HepG2 (cell line): Measurements from ENCODE around the gene ATP9A. TPM values are rescaled to one million over a fixed set of nuclear protein-coding genes. Genes with fewer than 3 reads are reported as not detected.
A peak's percentile ranks its signal among the peaks of the same experiment; 100 is the strongest.

ENCODE experiments used
- AHDC1 ChIP-seq: sonication (generic); formaldehyde crosslinking; IDR thresholded peaks from 2 replicates; pipeline ENCODE4 v1.5.1; 2020; ENCODE audit warnings: mild to moderate bottlenecking, missing genetic modification reagents, borderline replicate concordance
- FOXK2 ChIP-seq: fragments of 450-650 bp; IDR thresholded peaks from 2 replicates; pipeline ENCODE4 v1.6.1; 2016
- FOXP1 ChIP-seq, 2 experiments: fragments of 450-650 bp in 1 of 2; IDR thresholded peaks; 2 replicates each; pipeline ENCODE4 v1.6.1; 2017 to 2018; ENCODE audit warnings: antibody characterized with exemption in 1 of 2
- IKZF5 ChIP-seq: IDR thresholded peaks from 2 replicates; pipeline ENCODE4 v1.6.1; 2018; ENCODE audit warnings: missing genetic modification reagents, mild to moderate bottlenecking, missing compliant biosample characterization
- LBX2 ChIP-seq: sonication (generic); formaldehyde crosslinking; IDR thresholded peaks from 2 replicates; pipeline ENCODE4 v1.5.0; 2020; ENCODE audit warnings: missing genetic modification reagents, mild to moderate bottlenecking, borderline replicate concordance
- PITX1 ChIP-seq: sonication (generic); formaldehyde crosslinking; IDR thresholded peaks from 2 replicates; pipeline ENCODE4 v1.5.1; 2020; ENCODE audit warnings: mild to moderate bottlenecking, missing genetic modification reagents
- PRPF4 ChIP-seq: fragments of 200-400 bp; formaldehyde crosslinking; IDR thresholded peaks from 2 replicates; pipeline ENCODE4 v1.6.1; 2016; ENCODE audit warnings: low read length, low read depth; ENCODE audit not compliant: poor library complexity, severe bottlenecking
- THAP7 ChIP-seq: sonication (generic); formaldehyde crosslinking; IDR thresholded peaks from 2 replicates; pipeline ENCODE4 v1.8.1; 2023; ENCODE audit warnings: mild to moderate bottlenecking, missing genetic modification reagents
- ZGPAT ChIP-seq: IDR thresholded peaks from 2 replicates; pipeline ENCODE4 v1.6.1; 2016; ENCODE audit warnings: mild to moderate bottlenecking
- polyA plus RNA-seq, 8 experiments: library from polyadenylated mRNA; depleted of rRNA in 3 of 8; stranded (reverse) in 7 of 8; unstranded in 1 of 8; fragments of >200 nt; fragmentation: Illumina TruSeq in 4 of 8; extraction: Trizol in 4 of 8; gene quantifications; 2 replicates each; pipeline versions ENCODE4 v1.2.1 to v1.2.3, GENCODE V29; 2011 to 2016; ENCODE audit warnings: low read depth in 4 of 8, missing spikeins in 1 of 8, mixed read lengths in 1 of 8; ENCODE audit not compliant: insufficient read depth in 1 of 8
- total RNA-seq, 5 experiments: library from RNA; depleted of rRNA; stranded (reverse); fragments of >200 nt; fragmentation: Illumina TruSeq; extraction: Trizol; gene quantifications; 2 replicates each; pipeline ENCODE4 v1.2.3, GENCODE V29; 2016; ENCODE audit warnings: low read depth in 1 of 5
- TF ChIP-seq, protein P1 (sequence below): sonication (generic); formaldehyde crosslinking; IDR thresholded peaks from 2 replicates; pipeline ENCODE4 v1.5.1; 2020; ENCODE audit warnings: missing genetic modification reagents, mild to moderate bottlenecking, borderline replicate concordance
- TF ChIP-seq, protein P2 (sequence below): sonication (generic); formaldehyde crosslinking; IDR thresholded peaks from 2 replicates; pipeline ENCODE4 v1.4.0; 2020; ENCODE audit warnings: mild to moderate bottlenecking, missing genetic modification reagents, borderline replicate concordance

ATP9A gene
- total and polyA plus RNA-seq, 2 of the 13 experiments (the other 11 are each of a cell fraction or from before 2014, with no cell fraction given), result 11.8 to 18.5 TPM

- TF ChIP-seq, protein P1, sequence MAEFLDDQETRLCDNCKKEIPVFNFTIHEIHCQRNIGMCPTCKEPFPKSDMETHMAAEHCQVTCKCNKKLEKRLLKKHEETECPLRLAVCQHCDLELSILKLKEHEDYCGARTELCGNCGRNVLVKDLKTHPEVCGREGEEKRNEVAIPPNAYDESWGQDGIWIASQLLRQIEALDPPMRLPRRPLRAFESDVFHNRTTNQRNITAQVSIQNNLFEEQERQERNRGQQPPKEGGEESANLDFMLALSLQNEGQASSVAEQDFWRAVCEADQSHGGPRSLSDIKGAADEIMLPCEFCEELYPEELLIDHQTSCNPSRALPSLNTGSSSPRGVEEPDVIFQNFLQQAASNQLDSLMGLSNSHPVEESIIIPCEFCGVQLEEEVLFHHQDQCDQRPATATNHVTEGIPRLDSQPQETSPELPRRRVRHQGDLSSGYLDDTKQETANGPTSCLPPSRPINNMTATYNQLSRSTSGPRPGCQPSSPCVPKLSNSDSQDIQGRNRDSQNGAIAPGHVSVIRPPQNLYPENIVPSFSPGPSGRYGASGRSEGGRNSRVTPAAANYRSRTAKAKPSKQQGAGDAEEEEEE (CRISPR knock-in tag), result no peak; the same call in 1 of the 2 replicates
- no peak for TF ChIP-seq FOXP1 (IDR thresholded peaks at IDR 0.05)
- no peak for TF ChIP-seq FOXP1 (CRISPR knock-in tag; IDR thresholded peaks at IDR 0.05)
- TF ChIP-seq PITX1 (CRISPR knock-in tag), result peak; percentile 17; the same call in 1 of the 2 replicates
- TF ChIP-seq FOXK2, result no peak
- no peak for TF ChIP-seq AHDC1 (CRISPR knock-in tag)
- TF ChIP-seq, protein P2, sequence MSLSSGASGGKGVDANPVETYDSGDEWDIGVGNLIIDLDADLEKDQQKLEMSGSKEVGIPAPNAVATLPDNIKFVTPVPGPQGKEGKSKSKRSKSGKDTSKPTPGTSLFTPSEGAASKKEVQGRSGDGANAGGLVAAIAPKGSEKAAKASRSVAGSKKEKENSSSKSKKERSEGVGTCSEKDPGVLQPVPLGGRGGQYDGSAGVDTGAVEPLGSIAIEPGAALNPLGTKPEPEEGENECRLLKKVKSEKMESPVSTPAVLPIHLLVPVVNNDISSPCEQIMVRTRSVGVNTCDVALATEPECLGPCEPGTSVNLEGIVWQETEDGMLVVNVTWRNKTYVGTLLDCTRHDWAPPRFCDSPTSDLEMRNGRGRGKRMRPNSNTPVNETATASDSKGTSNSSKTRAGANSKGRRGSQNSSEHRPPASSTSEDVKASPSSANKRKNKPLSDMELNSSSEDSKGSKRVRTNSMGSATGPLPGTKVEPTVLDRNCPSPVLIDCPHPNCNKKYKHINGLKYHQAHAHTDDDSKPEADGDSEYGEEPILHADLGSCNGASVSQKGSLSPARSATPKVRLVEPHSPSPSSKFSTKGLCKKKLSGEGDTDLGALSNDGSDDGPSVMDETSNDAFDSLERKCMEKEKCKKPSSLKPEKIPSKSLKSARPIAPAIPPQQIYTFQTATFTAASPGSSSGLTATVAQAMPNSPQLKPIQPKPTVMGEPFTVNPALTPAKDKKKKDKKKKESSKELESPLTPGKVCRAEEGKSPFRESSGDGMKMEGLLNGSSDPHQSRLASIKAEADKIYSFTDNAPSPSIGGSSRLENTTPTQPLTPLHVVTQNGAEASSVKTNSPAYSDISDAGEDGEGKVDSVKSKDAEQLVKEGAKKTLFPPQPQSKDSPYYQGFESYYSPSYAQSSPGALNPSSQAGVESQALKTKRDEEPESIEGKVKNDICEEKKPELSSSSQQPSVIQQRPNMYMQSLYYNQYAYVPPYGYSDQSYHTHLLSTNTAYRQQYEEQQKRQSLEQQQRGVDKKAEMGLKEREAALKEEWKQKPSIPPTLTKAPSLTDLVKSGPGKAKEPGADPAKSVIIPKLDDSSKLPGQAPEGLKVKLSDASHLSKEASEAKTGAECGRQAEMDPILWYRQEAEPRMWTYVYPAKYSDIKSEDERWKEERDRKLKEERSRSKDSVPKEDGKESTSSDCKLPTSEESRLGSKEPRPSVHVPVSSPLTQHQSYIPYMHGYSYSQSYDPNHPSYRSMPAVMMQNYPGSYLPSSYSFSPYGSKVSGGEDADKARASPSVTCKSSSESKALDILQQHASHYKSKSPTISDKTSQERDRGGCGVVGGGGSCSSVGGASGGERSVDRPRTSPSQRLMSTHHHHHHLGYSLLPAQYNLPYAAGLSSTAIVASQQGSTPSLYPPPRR (CRISPR knock-in tag), result no peak
- TF ChIP-seq IKZF5 (CRISPR knock-in tag), result no peak
- TF ChIP-seq LBX2 (CRISPR knock-in tag), result no peak
- no peak for TF ChIP-seq ZGPAT (CRISPR knock-in tag)
- 0 out of 2 replicates have a peak, but pooled peaks have one; percentile 29 for TF ChIP-seq THAP7 (CRISPR knock-in tag)
- no peak for TF ChIP-seq PRPF4
These were observed 33.1 kb upstream of the ATP9A start (continued) for GRCh38 chr20:51801122-51801822.
